HEK293T (cell line): ENCODE results near the gene PTPRG.

Source experiments
- CTCF ChIA-PET: fragments of 350-600 bp; formaldehyde crosslinking; extraction: SDS; loops from one replicate; lab custom pipeline; 2021; ENCODE audit warnings: antibody characterized with exemption, inconsistent platforms; lab: Yijun Ruan, JAX
- POLR2A ChIA-PET: fragments of 350-600 bp; formaldehyde crosslinking; extraction: SDS; loops from one replicate; lab custom pipeline; 2020; ENCODE audit warnings: antibody characterized with exemption, inconsistent platforms; lab: Yijun Ruan, JAX
- DNase-seq: peaks from one replicate; pipeline ENCODE4 v3.0.0; 2012; ENCODE audit warnings: mixed read lengths; ENCODE audit errors: extremely low spot score
- ARNT ChIP-seq: fragments of 450-650 bp; IDR thresholded peaks from 2 replicates; pipeline ENCODE4 v1.6.1; 2017; ENCODE audit warnings: mild to moderate bottlenecking
- BHLHE40 ChIP-seq: fragments of 450-650 bp; IDR thresholded peaks from 2 replicates; pipeline ENCODE4 v1.6.1; 2016; ENCODE audit warnings: mild to moderate bottlenecking, moderate library complexity, borderline replicate concordance
- CTBP1 ChIP-seq: fragments of 450-650 bp; IDR thresholded peaks from 2 replicates; pipeline ENCODE4 v1.6.1; 2016; ENCODE audit warnings: borderline replicate concordance
- ELF4 ChIP-seq: fragments of 450-650 bp; IDR thresholded peaks from 2 replicates; pipeline ENCODE4 v1.6.1; 2017; ENCODE audit warnings: antibody characterized with exemption
- FOXA1 ChIP-seq: fragments of 450-650 bp; IDR thresholded peaks from 2 replicates; pipeline ENCODE4 v1.6.1; 2016; ENCODE audit warnings: mild to moderate bottlenecking
- FOXK2 ChIP-seq: fragments of 450-650 bp; IDR thresholded peaks from 2 replicates; pipeline ENCODE4 v1.6.1; 2016; ENCODE audit warnings: mild to moderate bottlenecking
- FOXM1 ChIP-seq: fragments of 450-650 bp; IDR thresholded peaks from 2 replicates; pipeline ENCODE4 v1.6.1; 2017; ENCODE audit warnings: mild to moderate bottlenecking, borderline replicate concordance
- HDGF ChIP-seq: fragments of 450-650 bp; IDR thresholded peaks from 2 replicates; pipeline ENCODE4 v1.6.1; 2017; ENCODE audit warnings: antibody characterized with exemption, borderline replicate concordance
- L3MBTL2 ChIP-seq: fragments of 450-650 bp; conservative IDR thresholded peaks from 2 replicates; pipeline ENCODE4 v1.6.1; 2016; ENCODE audit warnings: mild to moderate bottlenecking
- LEF1 ChIP-seq: fragments of 450-650 bp; IDR thresholded peaks from 2 replicates; pipeline ENCODE4 v1.6.1; 2017; ENCODE audit warnings: mild to moderate bottlenecking, borderline replicate concordance
- NFRKB ChIP-seq: fragments of 450-650 bp; IDR thresholded peaks from 2 replicates; pipeline ENCODE4 v1.6.1; 2016; ENCODE audit warnings: mild to moderate bottlenecking, moderate library complexity
- PKNOX1 ChIP-seq: fragments of 450-650 bp; IDR thresholded peaks from 2 replicates; pipeline ENCODE4 v1.6.1; 2016
- SP1 ChIP-seq: fragments of 450-650 bp; IDR thresholded peaks from 2 replicates; pipeline ENCODE4 v1.6.1; 2017
- SUZ12 ChIP-seq: fragments of 450-650 bp; IDR thresholded peaks from 2 replicates; pipeline ENCODE4 v1.6.1; 2016; ENCODE audit warnings: mild to moderate bottlenecking
- TARDBP ChIP-seq: fragments of 450-650 bp; IDR thresholded peaks from 2 replicates; pipeline ENCODE4 v1.6.1; 2016
- ZNF384 ChIP-seq: fragments of 450-650 bp; IDR thresholded peaks from 2 replicates; pipeline ENCODE4 v1.6.1; 2016

Gene PTPRG

DNA sequence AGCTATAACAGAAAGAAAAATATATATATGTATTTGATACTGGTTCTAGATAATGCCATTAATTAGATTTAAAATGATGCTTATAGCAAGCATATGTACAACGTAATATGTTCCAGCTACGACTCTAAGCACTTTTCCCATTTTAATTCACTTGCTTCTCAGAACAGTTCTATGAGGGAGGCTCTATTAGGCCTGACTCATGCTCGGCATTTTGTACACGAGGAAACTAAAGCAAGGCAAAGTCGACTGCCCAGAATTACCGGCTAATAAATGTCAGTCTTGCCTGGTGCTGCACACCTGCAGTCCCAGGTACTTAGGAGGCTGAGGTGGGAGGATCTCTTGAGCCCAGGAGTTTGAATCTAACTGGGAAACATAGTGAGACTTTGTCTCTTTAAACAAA, 106.0 kb downstream of the PTPRG start:
- no peak for TF ChIP-seq CTBP1
- TF ChIP-seq SUZ12, result no peak
- TF ChIP-seq ELF4, result no peak
- no peak for TF ChIP-seq ARNT
- no peak for TF ChIP-seq ZNF384
- TF ChIP-seq FOXA1, result no peak
- TF ChIP-seq TARDBP, result no peak
- ChIA-PET POLR2A (no interaction called here), CTCF (interaction anchor here (0.8 kb wide), 1 partner anchor 207 kb away, joined by 3 read pairs; no protein-coding TSS in a partner anchor)
- DNase-seq, result no peak

- TF ChIP-seq SP1, result no peak
- no peak for TF ChIP-seq PKNOX1
- TF ChIP-seq HDGF, result no peak
- TF ChIP-seq BHLHE40, result no peak
- no peak for TF ChIP-seq SUZ12
- TF ChIP-seq NFRKB, result no peak
- no peak for TF ChIP-seq CTBP1
- TF ChIP-seq ELF4, result no peak
- TF ChIP-seq LEF1, result no peak
- TF ChIP-seq TARDBP, result no peak
- TF ChIP-seq ZNF384, result no peak
- no peak for TF ChIP-seq FOXA1
- TF ChIP-seq FOXM1, result no peak
- TF ChIP-seq L3MBTL2, result no peak
- TF ChIP-seq ARNT, result no peak
- TF ChIP-seq FOXK2, result no peak
- ChIA-PET POLR2A (no interaction called here), CTCF (no interaction called here)
- no peak for DNase-seq
Observed at GRCh38 chr3:61667814-61668213, 106.4 kb downstream of the PTPRG start.

- TF ChIP-seq CTBP1 (no peak), TARDBP (no peak), LEF1 (no peak), L3MBTL2 (no peak), NFRKB (no peak), SP1 (no peak), FOXM1 (no peak), FOXK2 (no peak), ARNT (no peak), FOXA1 (no peak), BHLHE40 (no peak), SUZ12 (no peak), ELF4 (no peak), ZNF384 (no peak), HDGF (no peak), PKNOX1 (no peak)
- ChIA-PET POLR2A (no interaction called here), CTCF (no interaction called here)
- no peak for DNase-seq
Observed at GRCh38 chr3:61668317-61668864, 107.0 kb downstream of the PTPRG start.

DNA sequence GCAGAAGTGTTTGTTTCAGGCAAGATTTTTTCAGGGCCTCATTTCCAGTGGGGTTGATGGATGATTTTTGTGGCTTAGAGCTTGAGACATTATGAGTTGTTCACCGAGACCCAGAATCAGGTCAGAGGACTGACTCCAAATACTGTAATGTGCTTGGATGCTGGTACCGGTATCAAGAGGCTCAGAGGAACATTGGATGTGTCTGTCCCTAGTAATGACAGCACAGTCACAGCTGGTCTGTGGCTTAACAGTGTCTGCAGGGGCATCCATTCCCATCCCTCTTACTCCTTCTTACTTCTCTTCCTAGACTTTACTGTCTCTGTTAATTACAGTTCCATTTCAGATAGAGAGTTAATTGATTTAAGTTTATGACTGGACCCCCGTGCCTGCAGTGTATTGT, 107.8 kb downstream of the PTPRG start:
- POLR2A ChIA-PET, result no interaction called here
- no peak for TF ChIP-seq TARDBP
- no peak for TF ChIP-seq SP1
- no peak for TF ChIP-seq NFRKB
- no peak for TF ChIP-seq FOXM1
- CTCF ChIA-PET, result no interaction called here
- no peak for DNase-seq

GRCh38 chr3:61669668-61670299, 108.4 kb downstream of the PTPRG start:
- CTCF ChIA-PET, result no interaction called here

More at GRCh38 chr3:61669668-61670299, 108.4 kb downstream of the PTPRG start:
- POLR2A ChIA-PET, result no interaction called here
- TF ChIP-seq FOXA1 (no peak), HDGF (no peak), L3MBTL2 (no peak), ARNT (no peak), SP1 (no peak), TARDBP (no peak), CTBP1 (no peak), PKNOX1 (no peak), FOXK2 (no peak), SUZ12 (no peak), LEF1 (no peak), ELF4 (no peak), NFRKB (no peak), BHLHE40 (no peak), ZNF384 (no peak), FOXM1 (no peak)
- no peak for DNase-seq
